GM12878 (cell line): ENCODE measurements around the gene VSTM2L.

ENCODE experiments used
- BACH1 ChIP-seq: fragments of 450-650 bp; IDR thresholded peaks from 2 replicates; pipeline ENCODE4 v1.6.1; 2017; ENCODE audit warnings: mild to moderate bottlenecking, borderline replicate concordance
- BCL11A ChIP-seq: IDR thresholded peaks from 2 replicates; pipeline ENCODE4 v1.6.1; 2011; ENCODE audit warnings: low read depth, low read length
- CBFB ChIP-seq: IDR thresholded peaks from 2 replicates; pipeline ENCODE4 v1.6.1; 2016; ENCODE audit warnings: antibody characterized with exemption, low read depth
- CTCF ChIP-seq, 3 experiments: IDR thresholded peaks in 2 of 3; conservative IDR thresholded peaks in 1 of 3; 2 replicates each; pipeline ENCODE4 v1.5.1; 2011; ENCODE audit warnings: low read depth in 3 of 3, low read length in 3 of 3, mild to moderate bottlenecking in 3 of 3, control low read depth in 2 of 3, moderate library complexity in 2 of 3, inconsistent platforms in 1 of 3, mixed read lengths in 1 of 3; ENCODE audit not compliant: control insufficient read depth in 2 of 3, insufficient read depth in 1 of 3; ENCODE audit errors: extremely low read depth in 1 of 3
- EGR1 ChIP-seq, 2 experiments: IDR thresholded peaks; 1 replicate in 1 of 2; 2 replicates in 1 of 2; pipeline ENCODE4 v1.6.1; 2011 to 2012; ENCODE audit warnings: low read depth in 2 of 2, low read length in 2 of 2, borderline replicate concordance in 1 of 2, mild to moderate bottlenecking in 1 of 2, moderate library complexity in 1 of 2
- NKRF ChIP-seq: fragments of 450-650 bp; conservative IDR thresholded peaks from 2 replicates; pipeline ENCODE4 v1.6.1; 2017; ENCODE audit warnings: mild to moderate bottlenecking, moderate library complexity
- SIX5 ChIP-seq: IDR thresholded peaks from 2 replicates; pipeline ENCODE4 v1.6.1; 2011; ENCODE audit warnings: mild to moderate bottlenecking, low read depth, low read length, moderate library complexity; ENCODE audit not compliant: severe bottlenecking

- no peak for TF ChIP-seq EGR1 (IDR thresholded peaks at IDR 0.05; ENCODE audit: borderline replicate concordance in 1 of 2, low read depth in 2 of 2, low read length in 2 of 2)
- no peak for TF ChIP-seq CBFB
- TF ChIP-seq BACH1: no peak
- TF ChIP-seq NKRF: no peak
- no peak for TF ChIP-seq CTCF (IDR thresholded peaks at IDR 0.05 in 2 of 3, conservative IDR thresholded peaks at IDR 0.05 in 1 of 3; ENCODE audit: control insufficient read depth in 2 of 3, extremely low read depth in 1 of 3, insufficient read depth in 1 of 3, low read depth in 3 of 3, low read length in 3 of 3)
- TF ChIP-seq BCL11A: no peak
- no peak for TF ChIP-seq SIX5
These were observed 40.9 kb downstream of the VSTM2L start for GRCh38 chr20:37943501-37944455.
